ENCODE results near the gene AK5.

The AK5 gene

GRCh38 chr1:77271852-77272580 lies 9.8 kb upstream of the AK5 start:
- Histone ChIP-seq H3K4me1 (ENCODE audit: insufficient read depth, low read length) (no peaks in the 10 kb centered on the region), H3K9ac (ENCODE audit: low read depth, low read length) (no peak overlapping the region), H3K9me3 (ENCODE audit: insufficient read depth, low read depth, low read length) (no peaks in the 10 kb centered on the region), H3K4me3 (ENCODE audit: low read length) (no peak overlapping the region), H3K36me3 (ENCODE audit: insufficient read depth, low read depth, low read length) (no peaks in the 10 kb centered on the region), H3K27me3 (ENCODE audit: insufficient read depth, low read length) (peaks cover 9% of the 10 kb centered on the region; the same call in 1 of the 2 replicates), H3K27ac (ENCODE audit: low read length) (no peak overlapping the region)

DNA sequence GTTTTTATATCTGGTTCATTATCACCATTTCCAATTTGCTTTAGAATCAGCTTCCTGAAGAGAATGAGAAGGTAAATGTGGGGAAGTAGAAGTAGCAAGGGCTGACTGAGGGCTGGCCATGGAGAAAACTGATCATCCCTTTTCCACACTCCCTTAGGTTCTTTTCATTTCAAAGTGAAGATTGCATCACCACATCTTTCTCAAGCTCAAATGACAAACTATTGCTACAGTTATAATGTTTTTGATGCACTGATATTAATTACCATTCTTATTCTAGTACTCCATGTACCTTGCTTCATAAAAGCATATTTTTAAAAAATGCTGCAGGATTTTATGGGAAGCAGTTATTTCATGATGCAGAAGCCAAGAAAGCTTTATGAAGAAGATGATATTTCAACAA lies 7.9 kb upstream of the AK5 start:
- Histone ChIP-seq H3K9me3 (ENCODE audit: insufficient read depth, low read depth, low read length) (no peaks in the 10 kb centered on the region), H3K27me3 (ENCODE audit: insufficient read depth, low read length) (peaks cover 10% of the 10 kb centered on the region; the same call in 1 of the 2 replicates), H3K27ac (ENCODE audit: low read length) (no peak overlapping the region), H3K4me3 (ENCODE audit: low read length) (no peak overlapping the region), H3K9ac (ENCODE audit: low read depth, low read length) (no peak overlapping the region), H3K4me1 (ENCODE audit: insufficient read depth, low read length) (no peaks in the 10 kb centered on the region), H3K36me3 (ENCODE audit: insufficient read depth, low read depth, low read length) (no peaks in the 10 kb centered on the region)

DNA sequence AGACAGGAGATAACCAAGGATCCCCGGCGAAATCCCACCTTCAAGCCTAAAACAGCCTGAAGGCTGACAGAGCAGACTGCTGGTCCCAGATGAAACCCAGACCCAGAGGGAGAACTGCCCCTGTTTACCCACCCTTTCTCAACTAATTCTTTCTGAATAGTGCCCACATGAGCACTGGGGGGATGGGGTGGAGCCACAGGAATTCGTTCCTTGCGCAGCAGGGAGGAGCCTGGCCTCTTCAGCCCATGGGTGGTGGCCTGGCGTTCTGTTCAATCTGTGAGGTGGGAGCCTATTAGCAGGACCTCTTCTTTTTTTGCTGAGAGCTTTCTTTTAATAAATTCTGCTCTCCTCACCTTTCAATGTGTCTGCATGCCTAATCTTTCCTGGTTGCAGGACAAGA lies 6.6 kb upstream of the AK5 start:
- H3K27me3 ChIP-seq (ENCODE audit: insufficient read depth, low read length) = peaks cover 19% of the 10 kb centered on the region
- H3K27ac ChIP-seq (ENCODE audit: low read length) = no peak overlapping the region
- H3K4me1 ChIP-seq (ENCODE audit: insufficient read depth, low read length) = no peaks in the 10 kb centered on the region
- H3K36me3 ChIP-seq (ENCODE audit: insufficient read depth, low read depth, low read length) = no peaks in the 10 kb centered on the region
- H3K9ac ChIP-seq (ENCODE audit: low read depth, low read length) = no peak overlapping the region
- no peak overlapping the region for H3K4me3 ChIP-seq (ENCODE audit: low read length)
- no peaks in the 10 kb centered on the region for H3K9me3 ChIP-seq (ENCODE audit: insufficient read depth, low read depth, low read length)

- H3K36me3 ChIP-seq (ENCODE audit: insufficient read depth, low read depth, low read length) = no peaks in the 10 kb centered on the region
- H3K27me3 ChIP-seq (ENCODE audit: insufficient read depth, low read length) = peaks cover 37% of the 10 kb centered on the region
- H3K9me3 ChIP-seq (ENCODE audit: insufficient read depth, low read depth, low read length) = no peaks in the 10 kb centered on the region
- no peak overlapping the region for H3K4me3 ChIP-seq (ENCODE audit: low read length)
- no peaks in the 10 kb centered on the region for H3K4me1 ChIP-seq (ENCODE audit: insufficient read depth, low read length)
- H3K9ac ChIP-seq (ENCODE audit: low read depth, low read length) = no peak overlapping the region
- H3K27ac ChIP-seq (ENCODE audit: low read length) = no peak overlapping the region
These were observed 4.9 kb upstream of the AK5 start for GRCh38 chr1:77276941-77277340.

DNA sequence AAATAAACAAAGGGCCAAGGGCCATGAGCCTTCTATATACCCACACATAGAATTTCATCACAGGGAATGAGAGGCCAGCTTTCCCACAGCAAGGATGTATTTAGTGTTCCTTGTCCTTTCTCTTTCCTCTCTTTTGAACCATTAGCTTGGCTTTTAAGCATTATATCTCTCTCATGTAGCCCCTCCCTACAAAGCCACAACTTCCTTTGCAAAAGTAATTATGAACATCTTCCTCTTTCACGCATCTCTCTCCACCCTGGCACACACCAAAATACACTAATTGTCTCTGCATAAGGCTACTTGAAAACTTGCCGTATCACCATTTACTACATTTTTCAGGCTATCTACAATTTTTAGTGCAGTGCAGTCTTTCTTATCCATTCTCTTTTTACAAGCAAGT lies 1.9 kb upstream of the AK5 start:
- Histone ChIP-seq H3K4me1 (ENCODE audit: insufficient read depth, low read length) (peaks cover 9% of the 10 kb centered on the region; the same call in 1 of the 2 replicates), H3K4me3 (ENCODE audit: low read length) (no peak overlapping the region), H3K36me3 (ENCODE audit: insufficient read depth, low read depth, low read length) (no peaks in the 10 kb centered on the region), H3K9ac (ENCODE audit: low read depth, low read length) (no peak overlapping the region), H3K27ac (ENCODE audit: low read length) (no peak overlapping the region), H3K27me3 (ENCODE audit: insufficient read depth, low read length) (peaks cover 66% of the 10 kb centered on the region), H3K9me3 (ENCODE audit: insufficient read depth, low read depth, low read length) (no peaks in the 10 kb centered on the region)

GRCh38 chr1:77280962-77281361 lies 857 bp upstream of the AK5 start:
- peak overlapping the region; percentile 74; the same call in 1 of the 2 replicates for H3K4me3 ChIP-seq (ENCODE audit: low read length)
- H3K27ac ChIP-seq (ENCODE audit: low read length) = no peak overlapping the region
- H3K9ac ChIP-seq (ENCODE audit: low read depth, low read length) = no peak overlapping the region
- H3K36me3 ChIP-seq (ENCODE audit: insufficient read depth, low read depth, low read length) = no peaks in the 10 kb centered on the region
- peaks cover 67% of the 10 kb centered on the region for H3K27me3 ChIP-seq (ENCODE audit: insufficient read depth, low read length)
- H3K9me3 ChIP-seq (ENCODE audit: insufficient read depth, low read depth, low read length) = no peaks in the 10 kb centered on the region
- peaks cover 9% of the 10 kb centered on the region; the same call in 1 of the 2 replicates for H3K4me1 ChIP-seq (ENCODE audit: insufficient read depth, low read length)

DNA sequence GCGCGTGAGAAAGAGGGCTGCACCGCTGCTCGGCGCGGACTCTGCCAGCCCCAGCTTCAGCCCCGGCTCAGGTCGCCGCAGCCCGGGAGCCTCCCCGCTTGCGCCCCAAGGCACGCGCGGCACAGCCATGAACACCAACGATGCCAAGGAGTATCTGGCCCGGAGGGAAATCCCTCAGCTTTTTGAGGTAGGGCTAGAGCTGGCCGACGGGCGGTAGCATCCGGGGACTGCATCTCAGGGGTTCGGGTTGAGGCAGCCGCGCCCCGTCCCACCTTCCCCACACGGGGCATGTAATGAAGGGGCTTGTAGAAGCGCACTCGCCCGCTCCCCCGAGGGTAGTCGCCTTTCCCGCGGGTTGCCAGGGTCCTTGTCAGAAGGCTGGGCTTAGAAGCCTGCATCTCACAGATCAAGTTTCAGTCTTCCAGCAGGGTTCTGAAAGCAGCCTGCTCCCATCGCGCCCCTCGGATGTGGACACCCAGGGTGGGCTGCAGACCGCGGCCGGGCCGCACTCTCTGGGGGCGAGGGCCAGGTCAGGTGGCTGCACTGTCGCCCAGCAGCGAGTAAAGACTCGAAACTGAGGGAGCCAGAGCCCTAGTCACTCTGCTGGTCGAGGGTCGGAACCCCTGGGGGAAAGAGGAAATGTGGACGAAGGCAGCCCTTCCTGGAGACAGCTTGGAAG lies 507 bp downstream of the AK5 start:
- peak overlapping the region; percentile 43; the same call in 1 of the 2 replicates for H3K9ac ChIP-seq (ENCODE audit: low read depth, low read length)
- no peaks in the 10 kb centered on the region for H3K36me3 ChIP-seq (ENCODE audit: insufficient read depth, low read depth, low read length)
- peaks cover 67% of the 10 kb centered on the region for H3K27me3 ChIP-seq (ENCODE audit: insufficient read depth, low read length)
- peak overlapping the region; percentile 74 for H3K4me3 ChIP-seq (ENCODE audit: low read length)
- H3K9me3 ChIP-seq (ENCODE audit: insufficient read depth, low read depth, low read length) = no peaks in the 10 kb centered on the region
- H3K4me1 ChIP-seq (ENCODE audit: insufficient read depth, low read length) = peaks cover 9% of the 10 kb centered on the region; the same call in 1 of the 2 replicates
- no peak overlapping the region for H3K27ac ChIP-seq (ENCODE audit: low read length)

DNA sequence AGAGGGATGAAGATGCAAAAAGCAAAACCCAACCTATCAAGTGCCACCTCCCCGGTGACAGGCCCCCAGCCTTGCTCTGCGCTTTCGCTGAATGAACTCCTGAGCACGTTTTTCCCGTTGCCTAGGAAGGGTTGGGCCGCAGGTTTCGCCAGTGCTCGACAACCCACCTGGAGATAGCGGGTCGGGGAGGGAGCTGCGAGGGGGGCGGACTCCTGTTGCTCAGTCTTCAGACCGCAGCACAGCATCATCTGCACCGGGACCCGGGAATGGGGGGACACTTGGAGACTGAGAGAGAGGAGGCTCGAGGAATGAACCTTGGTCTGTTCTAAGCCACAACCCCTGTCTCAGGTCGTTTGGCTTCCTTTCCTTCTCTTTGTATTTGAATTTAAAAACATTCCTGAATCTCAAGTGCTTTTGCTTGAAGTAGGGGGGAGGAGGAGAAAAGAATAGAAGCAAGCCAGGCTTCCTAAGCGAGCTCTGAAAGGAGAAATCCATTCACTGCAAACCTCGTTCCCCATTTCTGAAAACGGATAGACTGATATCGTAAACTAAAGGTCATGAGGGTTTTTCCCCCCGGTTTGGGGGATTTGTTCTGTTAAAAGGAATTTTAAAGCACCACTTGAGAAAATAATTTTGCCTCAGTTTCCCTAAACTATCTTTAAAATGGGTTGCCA lies 1.2 kb downstream of the AK5 start:
- Histone ChIP-seq H3K4me1 (ENCODE audit: insufficient read depth, low read length) (peaks cover 9% of the 10 kb centered on the region; the same call in 1 of the 2 replicates), H3K4me3 (ENCODE audit: low read length) (peak overlapping the region; percentile 74), H3K27me3 (ENCODE audit: insufficient read depth, low read length) (peaks cover 61% of the 10 kb centered on the region), H3K9ac (ENCODE audit: low read depth, low read length) (peak overlapping the region; percentile 43; the same call in 1 of the 2 replicates), H3K36me3 (ENCODE audit: insufficient read depth, low read depth, low read length) (no peaks in the 10 kb centered on the region), H3K27ac (ENCODE audit: low read length) (no peak overlapping the region), H3K9me3 (ENCODE audit: insufficient read depth, low read depth, low read length) (no peaks in the 10 kb centered on the region)

- Histone ChIP-seq H3K36me3 (ENCODE audit: insufficient read depth, low read depth, low read length) (no peaks in the 10 kb centered on the region), H3K9me3 (ENCODE audit: insufficient read depth, low read depth, low read length) (no peaks in the 10 kb centered on the region), H3K27me3 (ENCODE audit: insufficient read depth, low read length) (peaks cover 57% of the 10 kb centered on the region), H3K4me3 (ENCODE audit: low read length) (peak overlapping the region; percentile 74), H3K9ac (ENCODE audit: low read depth, low read length) (peak overlapping the region; percentile 40; the same call in 1 of the 2 replicates), H3K27ac (ENCODE audit: low read length) (no peak overlapping the region), H3K4me1 (ENCODE audit: insufficient read depth, low read length) (peaks cover 9% of the 10 kb centered on the region; the same call in 1 of the 2 replicates)
These were observed 2.0 kb downstream of the AK5 start for GRCh38 chr1:77283701-77284425.

DNA sequence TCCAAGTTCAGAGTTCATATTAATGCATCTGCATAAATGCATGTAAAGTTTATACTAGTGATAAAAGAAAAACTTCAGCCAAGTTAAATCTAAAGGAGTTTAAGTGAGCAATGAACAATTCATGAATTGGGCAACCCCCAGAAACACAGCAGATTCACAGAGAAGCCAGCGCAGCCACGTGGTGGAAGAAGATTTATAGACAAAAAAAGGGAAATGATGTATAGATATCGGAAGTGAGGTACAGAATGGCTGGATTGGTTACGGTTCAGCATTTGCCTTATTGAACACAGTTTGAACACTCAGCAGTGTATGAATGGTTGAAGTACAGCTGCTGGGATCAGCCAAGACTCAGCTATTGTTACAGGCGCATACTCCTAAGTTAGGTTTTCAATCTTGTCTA lies 5.7 kb downstream of the AK5 start:
- Histone ChIP-seq H3K9ac (ENCODE audit: low read depth, low read length) (no peak overlapping the region), H3K27ac (ENCODE audit: low read length) (no peak overlapping the region), H3K4me1 (ENCODE audit: insufficient read depth, low read length) (peaks cover 9% of the 10 kb centered on the region; the same call in 1 of the 2 replicates), H3K36me3 (ENCODE audit: insufficient read depth, low read depth, low read length) (no peaks in the 10 kb centered on the region), H3K27me3 (ENCODE audit: insufficient read depth, low read length) (peaks cover 25% of the 10 kb centered on the region), H3K9me3 (ENCODE audit: insufficient read depth, low read depth, low read length) (no peaks in the 10 kb centered on the region), H3K4me3 (ENCODE audit: low read length) (no peak overlapping the region)

- H3K9me3 ChIP-seq (ENCODE audit: insufficient read depth, low read depth, low read length) = no peaks in the 10 kb centered on the region
- H3K27me3 ChIP-seq (ENCODE audit: insufficient read depth, low read length) = peaks cover 17% of the 10 kb centered on the region
- no peak overlapping the region for H3K9ac ChIP-seq (ENCODE audit: low read depth, low read length)
- H3K4me3 ChIP-seq (ENCODE audit: low read length) = no peak overlapping the region
- no peak overlapping the region for H3K27ac ChIP-seq (ENCODE audit: low read length)
- H3K4me1 ChIP-seq (ENCODE audit: insufficient read depth, low read length) = peaks cover 8% of the 10 kb centered on the region; the same call in 1 of the 2 replicates
- H3K36me3 ChIP-seq (ENCODE audit: insufficient read depth, low read depth, low read length) = no peaks in the 10 kb centered on the region
These were observed 6.5 kb downstream of the AK5 start for GRCh38 chr1:77288275-77288674.
